Panc1 (cell line): Measurements from ENCODE around the gene C3orf70. TPM values are rescaled to one million over a fixed set of nuclear protein-coding genes. Genes with fewer than 3 reads are reported as not detected.

Experiments used
- ATAC-seq: fragments of 200-7000 bp; cut with Tn5 transposase; 2 replicates; pipeline ENCODE4 v1.9.1; 2020; ENCODE audit warnings: mild to moderate bottlenecking, moderate library complexity
- BruUV-seq: library from RNA; stranded (reverse); fragments of 400-500 nt; replicated peaks from 2 replicates; lab custom pipeline; 2021; lab: Mats Ljungman, UMichigan
- CTCF ChIA-PET: fragments of 300-600 bp; sonication (Branson Sonifier 250); formaldehyde crosslinking; loops from one replicate; lab custom pipeline; 2022; ENCODE audit warnings: antibody characterized with exemption; lab: Charles Lee
- POLR2A ChIA-PET: fragments of 300-600 bp; sonication (Branson Sonifier 250); formaldehyde crosslinking; loops from one replicate; lab custom pipeline; 2022; ENCODE audit warnings: antibody characterized with exemption; lab: Charles Lee
- DNase-seq: peaks from one replicate; pipeline ENCODE4 v3.0.0-alpha.2; 2010; ENCODE audit warnings: low read depth, low spot score
- H3K27ac ChIP-seq: 2 replicates; pipeline ENCODE4 v1.5.1; 2011; ENCODE audit warnings: mild to moderate bottlenecking, low read length, inconsistent platforms
- H3K27me3 ChIP-seq: fragments of 200-500 bp; sonication (Bioruptor generic); 2 replicates; pipeline ENCODE4 v1.6.0; 2014; ENCODE audit warnings: low read length, inconsistent platforms; ENCODE audit not compliant: control insufficient read depth, insufficient read depth
- H3K36me3 ChIP-seq: fragments of 200-500 bp; sonication (Bioruptor generic); 2 replicates; pipeline ENCODE4 v1.5.1; 2014; ENCODE audit warnings: inconsistent platforms, mild to moderate bottlenecking, low read length, moderate library complexity; ENCODE audit not compliant: control insufficient read depth, insufficient read depth
- H3K4me1 ChIP-seq: 2 replicates; pipeline ENCODE4 v1.5.1; 2011; ENCODE audit warnings: inconsistent platforms, mild to moderate bottlenecking, low read length, moderate library complexity; ENCODE audit not compliant: control insufficient read depth, insufficient read depth
- H3K4me3 ChIP-seq, 2 experiments: 2 replicates each; pipeline ENCODE4 v1.5.1; 2011 to 2012; ENCODE audit warnings: low read depth in 2 of 2, low read length in 2 of 2, mild to moderate bottlenecking in 2 of 2, inconsistent platforms in 1 of 2, moderate library complexity in 1 of 2
- H3K9me3 ChIP-seq: fragments of 200-500 bp; sonication (Bioruptor generic); 2 replicates; pipeline ENCODE4 v1.5.1; 2014; ENCODE audit warnings: low read depth, mild to moderate bottlenecking, inconsistent platforms, low read length, moderate library complexity; ENCODE audit not compliant: control insufficient read depth, insufficient read depth
- POLR2AphosphoS5 ChIP-seq: IDR thresholded peaks from 2 replicates; pipeline ENCODE4 v1.6.1; 2012; ENCODE audit warnings: mild to moderate bottlenecking, low read depth, low read length, moderate library complexity
- REST ChIP-seq, 2 experiments: IDR thresholded peaks; 2 replicates each; pipeline ENCODE4 v1.6.1; 2011 to 2012; ENCODE audit warnings: low read depth in 2 of 2, control low read depth in 1 of 2, low read length in 1 of 2, mild to moderate bottlenecking in 1 of 2, moderate library complexity in 1 of 2; ENCODE audit not compliant: insufficient read depth in 1 of 2
- SIN3A ChIP-seq: IDR thresholded peaks from 2 replicates; pipeline ENCODE4 v1.6.1; 2012; ENCODE audit warnings: low read depth, mild to moderate bottlenecking, low read length, moderate library complexity, borderline replicate concordance; ENCODE audit not compliant: insufficient read depth
- TCF7L2 ChIP-seq: IDR thresholded peaks from 2 replicates; pipeline ENCODE4 v1.6.1; 2011; ENCODE audit warnings: mild to moderate bottlenecking, low read depth, low read length, inconsistent platforms
- in situ Hi-C: cut with HindIII; loops from 2 replicates; pipeline ENCODE4 v1.10.0; 2016; ENCODE audit warnings: low sequenced_read_pairs, low pct_unique_long_range_greater_than_20kb
- intact Hi-C: fragments of 100-400 bp; cut with micrococcal nuclease; formaldehyde crosslinking; loops from one replicate; pipeline ENCODE4 v1.10.0; 2022; ENCODE audit not compliant: unreplicated experiment
- total RNA-seq: library from RNA; stranded (reverse); gene quantifications from one replicate; pipeline ENCODE4 v1.2.1, GENCODE V29; 2021; ENCODE audit not compliant: unreplicated experiment
- TF ChIP-seq, protein P1 (sequence below): fragments of 450-650 bp; IDR thresholded peaks from 2 replicates; pipeline ENCODE4 v1.5.1; 2017; ENCODE audit warnings: mild to moderate bottlenecking

The C3orf70 gene
- total RNA-seq, 1 experiment from 2014 or later = 0.10 TPM

- no peak overlapping the region for H3K27ac ChIP-seq
- intact Hi-C loops = no loop called here
- no TSS peak for BruUV-seq
- DNase-seq (no peak), ATAC-seq (no peak)
- CTCF ChIA-PET = interaction anchor here (0.6 kb wide), 1 partner anchor 169 kb away, joined by 4 read pairs; no protein-coding TSS in a partner anchor
- H3K9me3 ChIP-seq = no peaks in the 10 kb centered on the region
- TF ChIP-seq TCF7L2 = no peak
- TF ChIP-seq, protein P1, sequence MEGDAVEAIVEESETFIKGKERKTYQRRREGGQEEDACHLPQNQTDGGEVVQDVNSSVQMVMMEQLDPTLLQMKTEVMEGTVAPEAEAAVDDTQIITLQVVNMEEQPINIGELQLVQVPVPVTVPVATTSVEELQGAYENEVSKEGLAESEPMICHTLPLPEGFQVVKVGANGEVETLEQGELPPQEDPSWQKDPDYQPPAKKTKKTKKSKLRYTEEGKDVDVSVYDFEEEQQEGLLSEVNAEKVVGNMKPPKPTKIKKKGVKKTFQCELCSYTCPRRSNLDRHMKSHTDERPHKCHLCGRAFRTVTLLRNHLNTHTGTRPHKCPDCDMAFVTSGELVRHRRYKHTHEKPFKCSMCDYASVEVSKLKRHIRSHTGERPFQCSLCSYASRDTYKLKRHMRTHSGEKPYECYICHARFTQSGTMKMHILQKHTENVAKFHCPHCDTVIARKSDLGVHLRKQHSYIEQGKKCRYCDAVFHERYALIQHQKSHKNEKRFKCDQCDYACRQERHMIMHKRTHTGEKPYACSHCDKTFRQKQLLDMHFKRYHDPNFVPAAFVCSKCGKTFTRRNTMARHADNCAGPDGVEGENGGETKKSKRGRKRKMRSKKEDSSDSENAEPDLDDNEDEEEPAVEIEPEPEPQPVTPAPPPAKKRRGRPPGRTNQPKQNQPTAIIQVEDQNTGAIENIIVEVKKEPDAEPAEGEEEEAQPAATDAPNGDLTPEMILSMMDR = no peak
- no peak for TF ChIP-seq SIN3A
- no peak for TF ChIP-seq POLR2AphosphoS5
- no peak for TF ChIP-seq REST (IDR thresholded peaks at IDR 0.05; ENCODE audit: insufficient read depth in 1 of 2, low read depth in 2 of 2, low read length in 1 of 2)
- no peak overlapping the region for H3K4me3 ChIP-seq
- POLR2A ChIA-PET = no interaction called here
- H3K27me3 ChIP-seq = no peaks in the 10 kb centered on the region
- H3K4me1 ChIP-seq = no peaks in the 10 kb centered on the region
- H3K36me3 ChIP-seq = no peaks in the 10 kb centered on the region
- in situ Hi-C loops = no loop called here
These were observed 46.8 kb upstream of the C3orf70 start for GRCh38 chr3:185199671-185200070.

DNA sequence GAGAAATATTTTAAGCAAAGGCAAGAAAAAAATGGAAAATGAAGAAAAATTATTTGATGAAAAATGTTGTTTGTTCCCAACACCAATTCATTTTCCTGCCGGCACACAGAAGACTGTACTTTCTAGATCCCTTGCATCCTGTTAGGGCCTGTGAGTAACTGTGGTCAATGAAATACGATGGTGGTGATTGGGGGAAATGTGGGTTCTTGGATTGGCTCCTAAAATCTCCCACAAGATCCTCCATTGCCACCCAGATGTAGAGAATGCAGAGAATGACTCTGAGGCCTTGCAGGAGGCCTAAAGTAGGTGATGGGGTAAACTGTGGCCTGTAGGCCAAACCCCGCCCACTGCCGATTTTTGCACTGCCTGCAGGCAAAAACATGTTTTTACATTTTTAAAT, 46.3 kb upstream of the C3orf70 start:
- Histone ChIP-seq H3K36me3 (no peaks in the 10 kb centered on the region), H3K4me3 (no peak overlapping the region), H3K4me1 (no peaks in the 10 kb centered on the region), H3K27me3 (no peaks in the 10 kb centered on the region), H3K9me3 (no peaks in the 10 kb centered on the region), H3K27ac (no peak overlapping the region)
- in situ Hi-C loops = no loop called here
- no TSS peak for BruUV-seq
- DNase-seq (no peak), ATAC-seq (no peak)
- ChIA-PET POLR2A (no interaction called here), CTCF (no interaction called here)
- TF ChIP-seq REST (IDR thresholded peaks at IDR 0.05; ENCODE audit: insufficient read depth in 1 of 2, low read depth in 2 of 2, low read length in 1 of 2) (no peak), TCF7L2 (no peak), SIN3A (no peak), POLR2AphosphoS5 (no peak)
- TF ChIP-seq, protein P1 = no peak
- intact Hi-C loops = no loop called here
